Memory B cell (primary cell): ENCODE data around the gene ASIC5.

ENCODE experiments used
- ATAC-seq: fragments of 150-1000 bp; cut with Tn5 transposase; 2 replicates; pipeline ENCODE4 v1.10.0; 2021; ENCODE audit warnings: low read depth, mild to moderate bottlenecking, moderate library complexity
- DNase-seq, 2 donors: peaks; one replicate each; pipeline ENCODE4 v3.0.0; 2022; ENCODE audit warnings: low spot score in 2 of 2
- H3K27ac Mint-ChIP-seq: one replicate; pipeline ENCODE4 v1.8.0; 2022; ENCODE audit warnings: mild to moderate bottlenecking, moderate library complexity, mixed read lengths
- H3K27me3 Mint-ChIP-seq: one replicate; pipeline ENCODE4 v1.8.0; 2022; ENCODE audit warnings: mixed read lengths
- H3K36me3 Mint-ChIP-seq: one replicate; pipeline ENCODE4 v1.8.0; 2022; ENCODE audit warnings: mild to moderate bottlenecking, mixed read lengths
- H3K4me1 Mint-ChIP-seq: one replicate; pipeline ENCODE4 v1.8.0; 2022; ENCODE audit warnings: mixed read lengths
- H3K4me3 Mint-ChIP-seq: one replicate; pipeline ENCODE4 v1.8.0; 2022; ENCODE audit warnings: mild to moderate bottlenecking, moderate library complexity, mixed read lengths
- H3K9me3 Mint-ChIP-seq: one replicate; pipeline ENCODE4 v1.8.0; 2022; ENCODE audit warnings: mixed read lengths

ASIC5 gene

GRCh38 chr4:155853189-155853588 is 12.9 kb downstream of the ASIC5 start:
- no peak overlapping the region for H3K27ac Mint-ChIP-seq
- no peaks in the 10 kb centered on the region for H3K4me1 Mint-ChIP-seq
- peaks cover 1% of the 10 kb centered on the region for H3K9me3 Mint-ChIP-seq
- H3K27me3 Mint-ChIP-seq = no peaks in the 10 kb centered on the region
- H3K4me3 Mint-ChIP-seq = no peak overlapping the region
- no peak for ATAC-seq
- H3K36me3 Mint-ChIP-seq = no peaks in the 10 kb centered on the region
- no peak for DNase-seq

DNA sequence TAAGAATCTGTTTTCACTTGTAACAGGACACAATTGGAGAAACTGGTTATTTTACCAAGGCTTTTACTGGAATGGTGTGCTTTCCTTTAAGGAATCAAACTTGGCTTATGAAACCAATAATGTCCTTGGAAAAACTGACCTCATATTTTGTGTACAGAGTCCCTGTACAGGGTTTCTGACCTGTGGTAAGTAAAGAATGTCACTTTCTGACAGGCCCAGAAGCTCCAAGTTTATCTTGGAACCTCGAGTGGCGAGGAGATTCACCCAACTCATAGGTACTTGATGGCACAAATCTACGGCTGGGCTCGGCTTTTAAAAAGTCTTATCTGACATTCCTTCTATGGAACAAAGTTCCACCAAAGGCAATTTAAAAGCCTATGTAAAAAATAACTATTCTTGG is 17.0 kb downstream of the ASIC5 start:
- no peak for DNase-seq
- Mint-ChIP-seq H3K4me3 (no peak overlapping the region), H3K27ac (no peak overlapping the region), H3K4me1 (no peaks in the 10 kb centered on the region), H3K36me3 (no peaks in the 10 kb centered on the region), H3K9me3 (peaks cover 1% of the 10 kb centered on the region), H3K27me3 (no peaks in the 10 kb centered on the region)
- no peak for ATAC-seq

GRCh38 chr4:155846929-155847328 is 19.1 kb downstream of the ASIC5 start:
- Mint-ChIP-seq H3K36me3 (no peaks in the 10 kb centered on the region), H3K4me1 (no peaks in the 10 kb centered on the region), H3K27ac (no peak overlapping the region), H3K27me3 (no peaks in the 10 kb centered on the region), H3K4me3 (no peak overlapping the region), H3K9me3 (peaks cover 1% of the 10 kb centered on the region)
- ATAC-seq (no peak), DNase-seq (no peak)

- H3K36me3 Mint-ChIP-seq = no peaks in the 10 kb centered on the region
- ATAC-seq (no peak), DNase-seq (no peak)
- H3K4me1 Mint-ChIP-seq = no peaks in the 10 kb centered on the region
- H3K27ac Mint-ChIP-seq = no peak overlapping the region
- H3K27me3 Mint-ChIP-seq = peaks cover 1% of the 10 kb centered on the region
- H3K9me3 Mint-ChIP-seq = peaks cover 2% of the 10 kb centered on the region
- H3K4me3 Mint-ChIP-seq = no peak overlapping the region
Observed at GRCh38 chr4:155842080-155842479, 24.0 kb downstream of the ASIC5 start.

- Mint-ChIP-seq H3K9me3 (peaks cover 2% of the 10 kb centered on the region), H3K4me1 (no peaks in the 10 kb centered on the region), H3K27me3 (peaks cover 1% of the 10 kb centered on the region), H3K36me3 (no peaks in the 10 kb centered on the region), H3K4me3 (no peak overlapping the region), H3K27ac (no peak overlapping the region)
- no peak for DNase-seq
- no peak for ATAC-seq
Observed at GRCh38 chr4:155837203-155837796, 28.8 kb downstream of the ASIC5 start.

DNA sequence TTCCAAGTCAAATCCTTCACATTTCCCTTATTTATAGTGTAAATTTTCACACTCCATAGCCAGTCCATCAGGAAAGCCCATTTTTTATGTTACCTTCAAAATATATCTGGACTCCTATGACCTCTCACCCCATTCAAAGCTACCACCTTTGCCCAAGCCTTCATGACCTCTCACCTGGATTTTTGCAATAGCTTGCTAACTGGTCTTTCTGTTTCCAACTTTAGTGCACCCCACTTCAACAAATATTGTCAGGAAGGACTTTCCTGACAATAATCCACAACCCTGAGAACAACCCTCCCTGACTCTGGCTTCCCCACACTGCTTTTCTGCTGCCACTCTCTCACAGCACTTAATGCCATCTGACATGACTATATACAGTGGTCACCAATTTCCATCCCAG is 33.4 kb downstream of the ASIC5 start:
- DNase-seq = no peak
- Mint-ChIP-seq H3K4me1 (no peaks in the 10 kb centered on the region), H3K9me3 (peaks cover 1% of the 10 kb centered on the region), H3K27me3 (no peaks in the 10 kb centered on the region), H3K36me3 (no peaks in the 10 kb centered on the region), H3K27ac (no peak overlapping the region), H3K4me3 (no peak overlapping the region)
- no peak for ATAC-seq

GRCh38 chr4:155828628-155829027 is 37.4 kb downstream of the ASIC5 start:
- DNase-seq (no peak), ATAC-seq (no peak)
- Mint-ChIP-seq H3K27ac (no peak overlapping the region), H3K36me3 (no peaks in the 10 kb centered on the region), H3K27me3 (peaks cover 2% of the 10 kb centered on the region), H3K4me1 (no peaks in the 10 kb centered on the region), H3K4me3 (no peak overlapping the region), H3K9me3 (no peaks in the 10 kb centered on the region)

DNA sequence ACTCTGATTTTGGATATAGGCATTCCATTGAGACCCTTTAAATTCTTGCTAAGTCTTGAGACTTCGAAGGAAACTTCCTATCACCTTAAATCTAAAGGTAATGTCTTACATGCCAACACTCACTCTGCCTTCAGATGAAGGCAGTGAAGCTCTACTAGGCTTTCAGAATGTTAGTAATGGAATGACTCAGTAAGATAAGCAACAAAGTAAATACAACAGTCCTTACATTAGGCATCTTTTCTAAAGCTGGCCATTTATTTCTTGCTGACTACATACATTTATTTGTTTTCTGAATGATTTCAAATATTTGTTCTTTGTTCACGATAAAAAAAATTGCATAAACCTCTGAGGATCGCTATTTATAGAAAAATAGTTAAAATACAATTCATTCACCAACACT is 43.5 kb downstream of the ASIC5 start:
- peaks cover 2% of the 10 kb centered on the region for H3K27me3 Mint-ChIP-seq
- DNase-seq (no peak), ATAC-seq (no peak)
- H3K9me3 Mint-ChIP-seq = no peaks in the 10 kb centered on the region
- H3K4me3 Mint-ChIP-seq = no peak overlapping the region
- no peak overlapping the region for H3K27ac Mint-ChIP-seq
- H3K4me1 Mint-ChIP-seq = no peaks in the 10 kb centered on the region
- H3K36me3 Mint-ChIP-seq = no peaks in the 10 kb centered on the region

DNA sequence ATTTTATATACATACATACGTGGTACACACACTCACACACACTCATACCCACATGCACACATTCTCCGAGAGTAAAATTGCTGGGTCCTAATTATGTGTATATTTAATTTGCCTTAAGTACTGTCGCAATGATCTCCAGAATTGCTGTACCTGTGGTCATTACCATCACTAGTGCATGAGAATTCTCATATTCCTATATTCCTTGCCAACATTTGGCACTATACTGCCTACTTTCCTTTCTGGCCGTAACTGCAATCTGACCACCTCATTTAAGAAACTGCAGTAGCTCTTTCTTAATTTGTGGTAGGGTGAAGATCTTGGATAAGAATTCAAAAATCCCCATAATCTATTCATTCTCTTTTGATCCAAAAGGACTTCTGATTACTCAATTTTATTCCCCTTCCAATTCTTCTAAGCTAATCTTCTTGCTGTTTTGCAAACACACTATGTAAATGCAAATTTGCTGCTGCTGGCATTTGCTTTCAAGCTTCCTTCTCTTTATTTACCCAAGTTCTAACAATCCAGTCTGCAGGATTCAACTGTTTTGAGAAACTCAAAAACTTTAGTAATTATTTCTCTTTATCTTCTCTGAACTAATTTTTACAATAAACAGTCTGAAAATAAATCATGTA is 45.1 kb downstream of the ASIC5 start:
- no peak for ATAC-seq
- Mint-ChIP-seq H3K4me3 (no peak overlapping the region), H3K27me3 (no peaks in the 10 kb centered on the region), H3K36me3 (no peaks in the 10 kb centered on the region), H3K4me1 (no peaks in the 10 kb centered on the region), H3K9me3 (no peaks in the 10 kb centered on the region), H3K27ac (no peak overlapping the region)
- DNase-seq = no peak

GRCh38 chr4:155819066-155819465 is 47.0 kb downstream of the ASIC5 start:
- no peaks in the 10 kb centered on the region for H3K9me3 Mint-ChIP-seq

GRCh38 chr4:155818639-155819038 is 47.4 kb downstream of the ASIC5 start:
- Mint-ChIP-seq H3K4me3 (no peak overlapping the region), H3K27me3 (no peaks in the 10 kb centered on the region), H3K9me3 (no peaks in the 10 kb centered on the region), H3K27ac (no peak overlapping the region), H3K4me1 (no peaks in the 10 kb centered on the region), H3K36me3 (no peaks in the 10 kb centered on the region)
- no peak for ATAC-seq
- DNase-seq = no peak

More at GRCh38 chr4:155819066-155819465, 47.0 kb downstream of the ASIC5 start:
- Mint-ChIP-seq H3K4me1 (no peaks in the 10 kb centered on the region), H3K4me3 (no peak overlapping the region), H3K27me3 (no peaks in the 10 kb centered on the region), H3K36me3 (no peaks in the 10 kb centered on the region), H3K27ac (no peak overlapping the region)
- no peak for DNase-seq
- ATAC-seq = no peak

GRCh38 chr4:155811083-155811482 is 55.0 kb downstream of the ASIC5 start:
- H3K9me3 Mint-ChIP-seq = no peaks in the 10 kb centered on the region
- H3K4me1 Mint-ChIP-seq = no peaks in the 10 kb centered on the region
- ATAC-seq = no peak
- no peaks in the 10 kb centered on the region for H3K36me3 Mint-ChIP-seq
- H3K27ac Mint-ChIP-seq = no peak overlapping the region
- H3K27me3 Mint-ChIP-seq = no peaks in the 10 kb centered on the region
- no peak for DNase-seq
- no peak overlapping the region for H3K4me3 Mint-ChIP-seq

DNA sequence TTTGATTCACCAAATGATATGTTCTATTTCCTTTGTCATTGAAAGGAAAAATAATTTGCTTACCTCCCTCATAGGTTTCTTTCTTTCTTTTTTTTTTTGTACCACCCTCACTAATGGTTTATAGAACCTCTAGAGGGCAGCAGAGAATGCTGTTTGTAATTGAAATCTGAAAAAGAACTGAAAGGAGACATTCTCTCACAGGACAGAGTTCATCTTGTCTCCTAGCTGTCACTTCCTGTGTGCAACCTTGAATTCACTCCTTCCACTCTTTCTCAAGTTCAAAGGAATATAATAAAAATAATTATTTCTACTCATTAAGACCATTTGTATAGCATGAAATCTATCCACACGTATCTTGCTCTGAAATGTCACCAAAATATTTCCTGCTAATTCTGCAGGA is 56.2 kb downstream of the ASIC5 start:
- ATAC-seq (peak; percentile 56), DNase-seq (peak in 1 of 2 donors; percentile 5)
- no peaks in the 10 kb centered on the region for H3K4me1 Mint-ChIP-seq
- H3K36me3 Mint-ChIP-seq = no peaks in the 10 kb centered on the region
- H3K27ac Mint-ChIP-seq = no peak overlapping the region
- no peaks in the 10 kb centered on the region for H3K27me3 Mint-ChIP-seq
- H3K9me3 Mint-ChIP-seq = no peaks in the 10 kb centered on the region
- H3K4me3 Mint-ChIP-seq = no peak overlapping the region

DNA sequence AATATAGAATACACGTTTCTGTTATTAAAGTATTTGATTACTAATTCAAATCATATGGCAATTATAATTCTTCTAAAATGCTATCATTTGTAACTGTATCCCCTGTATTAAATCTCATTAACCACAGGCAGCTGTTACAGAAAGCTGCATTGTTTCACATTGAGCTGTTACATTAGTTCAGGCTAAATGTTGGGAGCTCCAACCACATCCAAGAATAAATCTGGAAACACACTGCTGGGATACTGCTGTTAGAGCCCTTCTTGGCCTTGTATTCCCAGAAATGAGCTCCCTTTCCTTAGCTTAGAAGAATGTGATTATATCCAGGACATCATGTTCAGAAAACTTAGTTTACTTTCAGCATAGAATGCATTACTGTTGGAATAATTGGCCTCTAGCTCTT is 59.1 kb downstream of the ASIC5 start:
- no peaks in the 10 kb centered on the region for H3K27me3 Mint-ChIP-seq

GRCh38 chr4:155805016-155805415 is 61.1 kb downstream of the ASIC5 start:
- DNase-seq (no peak), ATAC-seq (no peak)
- H3K4me1 Mint-ChIP-seq = no peaks in the 10 kb centered on the region
- no peaks in the 10 kb centered on the region for H3K27me3 Mint-ChIP-seq
- no peaks in the 10 kb centered on the region for H3K36me3 Mint-ChIP-seq
- H3K4me3 Mint-ChIP-seq = no peak overlapping the region
- H3K9me3 Mint-ChIP-seq = no peaks in the 10 kb centered on the region
- H3K27ac Mint-ChIP-seq = no peak overlapping the region

More for the DNA sequence above, 59.1 kb downstream of the ASIC5 start:
- H3K4me3 Mint-ChIP-seq = no peak overlapping the region
- ATAC-seq (no peak), DNase-seq (no peak)
- no peaks in the 10 kb centered on the region for H3K4me1 Mint-ChIP-seq
- H3K9me3 Mint-ChIP-seq = no peaks in the 10 kb centered on the region
- no peak overlapping the region for H3K27ac Mint-ChIP-seq
- no peaks in the 10 kb centered on the region for H3K36me3 Mint-ChIP-seq
